Cardiac fibroblast (primary cell): ENCODE results near the gene NUDT9.
"Not testable (repeated sequence)": the region's sequence is repeated elsewhere in the genome, so short reads cannot be mapped to it uniquely, and the experiment has no call there.

Source experiments
- DNase-seq, 2 donors: peaks; one replicate each; pipeline versions ENCODE4 v3.0.0 to v3.0.0-alpha.2; 2010; ENCODE audit warnings: low read depth in 2 of 2
- H3K4me3 ChIP-seq, 2 donors: replicated peaks in 1 of 2; 1 replicate in 1 of 2; 2 replicates in 1 of 2; pipeline ENCODE4 v1.5.1; 2011; ENCODE audit warnings: low read depth in 2 of 2, low read length in 2 of 2, mild to moderate bottlenecking in 2 of 2, moderate library complexity in 1 of 2
- CTCF ChIP-seq: IDR thresholded peaks from one replicate; pipeline ENCODE4 v1.5.1; 2011; ENCODE audit warnings: low read depth, mild to moderate bottlenecking, low read length, inconsistent platforms

The NUDT9 gene

GRCh38 chr4:87399148-87399547 is 23.2 kb upstream of the NUDT9 start:
- no peak overlapping the region for H3K4me3 ChIP-seq
- no peak for TF ChIP-seq CTCF
- no peak for DNase-seq

- no peak for TF ChIP-seq CTCF
- DNase-seq: no peak
- no peak overlapping the region for H3K4me3 ChIP-seq
Observed at GRCh38 chr4:87399954-87400353, 22.4 kb upstream of the NUDT9 start.

GRCh38 chr4:87403732-87404131 is 18.6 kb upstream of the NUDT9 start:
- DNase-seq: peak; percentile 22 to 58

GRCh38 chr4:87405211-87405820 is 17.1 kb upstream of the NUDT9 start:
- TF ChIP-seq CTCF: no peak
- no peak overlapping the region for H3K4me3 ChIP-seq
- DNase-seq: no peak

More at GRCh38 chr4:87403732-87404131, 18.6 kb upstream of the NUDT9 start:
- not testable (repeated sequence) for H3K4me3 ChIP-seq

- TF ChIP-seq CTCF: no peak
- no peak for DNase-seq
- no peak overlapping the region for H3K4me3 ChIP-seq
Observed at GRCh38 chr4:87406462-87406861, 15.9 kb upstream of the NUDT9 start.

- DNase-seq, H3K4me3 ChIP-seq: not testable (repeated sequence)
Observed at GRCh38 chr4:87406902-87407301, 15.5 kb upstream of the NUDT9 start.

- no peak for TF ChIP-seq CTCF
- no peak overlapping the region for H3K4me3 ChIP-seq
- DNase-seq: no peak
Observed at GRCh38 chr4:87409420-87409939, 12.9 kb upstream of the NUDT9 start.

- H3K4me3 ChIP-seq: no peak overlapping the region
- TF ChIP-seq CTCF: no peak
- no peak for DNase-seq
Observed at GRCh38 chr4:87410157-87410556, 12.2 kb upstream of the NUDT9 start.
